Measurements from ENCODE around the gene KRTAP4-6.

- TF ChIP-seq CHD1 (IDR thresholded peaks at IDR 0.05; ENCODE audit: low read depth, low read length) (no peak), CTCF (conservative IDR thresholded peaks at IDR 0.05; ENCODE audit: low read depth, low read length) (no peak)
Observed at GRCh38 chr17:41101586-41102259, 38.6 kb downstream of the KRTAP4-6 start, which contains the start of gene KRTAP4-16.
